ENCODE measurements around the gene SORCS2. TPM values are rescaled to one million over a fixed set of nuclear protein-coding genes. Genes with fewer than 3 reads are reported as not detected.

The SORCS2 gene
- total RNA-seq, 1 donor from 2014 or later: 3.0 TPM

DNA sequence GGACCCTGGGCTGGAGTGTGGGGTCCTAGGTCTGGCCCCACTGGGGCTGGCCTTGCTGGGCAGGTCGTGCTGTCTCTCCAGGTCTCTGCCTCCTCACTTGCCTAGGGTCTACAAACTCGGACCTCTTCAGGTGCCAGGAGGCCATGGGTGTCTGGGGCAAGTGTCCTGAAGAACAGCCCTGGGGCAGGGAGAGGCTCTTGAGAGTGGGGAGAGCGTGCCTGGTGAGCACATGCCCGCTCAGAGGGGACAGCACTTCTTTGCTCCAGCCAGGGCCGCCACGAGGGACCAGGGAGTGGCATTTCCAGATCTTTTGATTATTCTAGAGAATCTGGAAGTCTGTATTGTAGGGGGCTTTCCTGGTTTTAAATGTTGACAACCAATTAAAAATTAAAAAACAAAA lies 63.7 kb downstream of the SORCS2 start:
- Mint-ChIP-seq H3K4me3 (ENCODE audit: unreplicated experiment) (no peak overlapping the region), H3K36me3 (ENCODE audit: unreplicated experiment) (no peaks in the 10 kb centered on the region), H3K27me3 (ENCODE audit: unreplicated experiment) (peaks cover 38% of the 10 kb centered on the region), H3K27ac (ENCODE audit: unreplicated experiment) (no peak overlapping the region), H3K9me3 (ENCODE audit: unreplicated experiment) (no peaks in the 10 kb centered on the region), H3K4me1 (ENCODE audit: unreplicated experiment) (peaks cover 3% of the 10 kb centered on the region)
- DNase-seq (ENCODE audit: extremely low spot score, unreplicated experiment): no peak
- TF ChIP-seq, protein P1, sequence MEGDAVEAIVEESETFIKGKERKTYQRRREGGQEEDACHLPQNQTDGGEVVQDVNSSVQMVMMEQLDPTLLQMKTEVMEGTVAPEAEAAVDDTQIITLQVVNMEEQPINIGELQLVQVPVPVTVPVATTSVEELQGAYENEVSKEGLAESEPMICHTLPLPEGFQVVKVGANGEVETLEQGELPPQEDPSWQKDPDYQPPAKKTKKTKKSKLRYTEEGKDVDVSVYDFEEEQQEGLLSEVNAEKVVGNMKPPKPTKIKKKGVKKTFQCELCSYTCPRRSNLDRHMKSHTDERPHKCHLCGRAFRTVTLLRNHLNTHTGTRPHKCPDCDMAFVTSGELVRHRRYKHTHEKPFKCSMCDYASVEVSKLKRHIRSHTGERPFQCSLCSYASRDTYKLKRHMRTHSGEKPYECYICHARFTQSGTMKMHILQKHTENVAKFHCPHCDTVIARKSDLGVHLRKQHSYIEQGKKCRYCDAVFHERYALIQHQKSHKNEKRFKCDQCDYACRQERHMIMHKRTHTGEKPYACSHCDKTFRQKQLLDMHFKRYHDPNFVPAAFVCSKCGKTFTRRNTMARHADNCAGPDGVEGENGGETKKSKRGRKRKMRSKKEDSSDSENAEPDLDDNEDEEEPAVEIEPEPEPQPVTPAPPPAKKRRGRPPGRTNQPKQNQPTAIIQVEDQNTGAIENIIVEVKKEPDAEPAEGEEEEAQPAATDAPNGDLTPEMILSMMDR (IDR thresholded peaks at IDR 0.05): no peak

DNA sequence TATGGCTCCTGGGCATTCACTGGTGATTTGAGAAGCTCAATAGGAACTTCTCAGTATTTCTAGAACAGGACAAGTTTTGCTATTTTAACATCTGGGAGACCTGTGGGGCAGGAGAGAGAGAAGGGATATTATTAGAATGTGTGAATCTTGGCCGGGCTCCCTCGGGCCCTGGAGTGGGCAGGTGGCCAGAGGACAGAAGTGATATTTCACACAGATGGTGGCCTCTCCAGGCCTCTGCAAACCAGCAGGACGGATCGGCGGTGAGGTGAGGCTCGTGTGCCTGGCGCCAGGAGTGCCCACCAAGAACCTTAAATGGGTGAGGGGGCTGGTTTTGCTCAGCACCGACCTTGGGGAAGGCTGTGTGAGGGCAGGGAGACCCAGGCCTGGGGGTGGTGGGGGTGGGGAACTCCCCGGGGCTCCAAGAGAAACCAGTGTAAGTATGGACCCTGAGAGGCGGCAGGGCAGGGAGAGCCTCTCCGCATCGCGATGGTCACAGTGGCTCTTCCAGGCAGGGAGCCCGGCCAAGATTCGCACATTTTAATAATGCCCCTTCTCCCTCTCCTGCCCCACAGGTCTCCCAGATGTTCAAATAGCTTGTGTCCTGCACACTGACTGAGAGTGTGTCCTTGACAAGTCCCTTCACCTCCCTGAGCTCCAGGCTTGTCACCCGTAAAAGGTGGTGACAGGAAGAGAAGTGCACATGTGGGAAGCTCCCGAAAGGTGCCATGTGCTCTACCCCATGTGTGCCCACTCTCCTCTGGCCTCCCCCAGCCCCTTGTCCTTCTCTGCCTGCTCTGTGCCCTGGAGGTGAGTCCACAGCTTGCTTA lies 64.9 kb downstream of the SORCS2 start:
- Mint-ChIP-seq H3K4me1 (ENCODE audit: unreplicated experiment) (peaks cover 3% of the 10 kb centered on the region), H3K9me3 (ENCODE audit: unreplicated experiment) (no peaks in the 10 kb centered on the region), H3K27me3 (ENCODE audit: unreplicated experiment) (peaks cover 34% of the 10 kb centered on the region), H3K36me3 (ENCODE audit: unreplicated experiment) (no peaks in the 10 kb centered on the region), H3K27ac (ENCODE audit: unreplicated experiment) (no peak overlapping the region), H3K4me3 (ENCODE audit: unreplicated experiment) (no peak overlapping the region)
- no peak for DNase-seq (ENCODE audit: extremely low spot score, unreplicated experiment)
- TF ChIP-seq, protein P1 (IDR thresholded peaks at IDR 0.05): no peak

DNA sequence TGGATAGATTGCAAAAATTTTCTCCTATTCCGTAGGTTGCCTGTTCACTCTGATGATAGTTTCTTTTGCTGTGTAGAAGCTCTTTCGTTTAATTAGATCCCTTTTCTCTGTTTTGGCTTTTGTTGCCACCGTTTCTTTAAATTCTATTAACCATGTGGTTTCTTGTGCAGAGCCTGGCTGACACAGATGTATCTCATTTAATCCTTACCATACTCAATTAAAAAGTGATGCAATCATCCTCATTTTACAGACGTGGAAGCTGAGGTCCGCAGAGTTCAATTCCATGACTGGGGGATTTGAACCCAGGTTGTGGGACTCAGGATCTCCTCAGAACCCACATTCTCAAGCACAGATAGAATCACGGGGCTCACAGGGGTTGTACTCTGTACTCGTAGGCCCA lies 66.7 kb downstream of the SORCS2 start:
- H3K27ac Mint-ChIP-seq (ENCODE audit: unreplicated experiment): no peak overlapping the region
- peaks cover 34% of the 10 kb centered on the region for H3K27me3 Mint-ChIP-seq (ENCODE audit: unreplicated experiment)
- no peaks in the 10 kb centered on the region for H3K9me3 Mint-ChIP-seq (ENCODE audit: unreplicated experiment)
- peaks cover 3% of the 10 kb centered on the region for H3K4me1 Mint-ChIP-seq (ENCODE audit: unreplicated experiment)
- DNase-seq (ENCODE audit: extremely low spot score, unreplicated experiment): no peak
- H3K4me3 Mint-ChIP-seq (ENCODE audit: unreplicated experiment): no peak overlapping the region
- no peaks in the 10 kb centered on the region for H3K36me3 Mint-ChIP-seq (ENCODE audit: unreplicated experiment)
- TF ChIP-seq, protein P1 (IDR thresholded peaks at IDR 0.05): no peak

DNA sequence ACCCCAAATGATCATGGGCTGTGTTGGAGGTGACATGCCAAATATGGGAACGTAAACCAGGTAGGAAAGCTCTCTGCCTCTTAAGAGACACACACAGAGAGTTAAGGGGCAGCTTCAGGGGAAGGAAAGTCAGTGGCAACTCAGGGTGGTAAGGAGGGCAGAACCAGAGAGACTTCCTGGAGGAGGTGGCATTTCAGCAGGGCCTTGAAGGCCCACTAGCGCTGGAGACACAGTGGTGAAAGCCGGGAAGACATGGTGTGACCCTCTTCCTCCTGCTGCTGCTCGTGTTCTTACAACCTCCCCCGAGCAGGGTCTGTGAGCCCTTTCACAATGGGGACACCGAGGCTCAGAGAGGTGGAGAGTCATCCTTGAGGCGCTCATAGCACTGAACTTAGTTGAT lies 68.2 kb downstream of the SORCS2 start:
- TF ChIP-seq, protein P1 (IDR thresholded peaks at IDR 0.05): no peak
- Mint-ChIP-seq H3K9me3 (ENCODE audit: unreplicated experiment) (no peaks in the 10 kb centered on the region), H3K36me3 (ENCODE audit: unreplicated experiment) (no peaks in the 10 kb centered on the region), H3K4me3 (ENCODE audit: unreplicated experiment) (no peak overlapping the region), H3K4me1 (ENCODE audit: unreplicated experiment) (peaks cover 3% of the 10 kb centered on the region), H3K27me3 (ENCODE audit: unreplicated experiment) (peaks cover 30% of the 10 kb centered on the region), H3K27ac (ENCODE audit: unreplicated experiment) (no peak overlapping the region)
- no peak for DNase-seq (ENCODE audit: extremely low spot score, unreplicated experiment)

DNA sequence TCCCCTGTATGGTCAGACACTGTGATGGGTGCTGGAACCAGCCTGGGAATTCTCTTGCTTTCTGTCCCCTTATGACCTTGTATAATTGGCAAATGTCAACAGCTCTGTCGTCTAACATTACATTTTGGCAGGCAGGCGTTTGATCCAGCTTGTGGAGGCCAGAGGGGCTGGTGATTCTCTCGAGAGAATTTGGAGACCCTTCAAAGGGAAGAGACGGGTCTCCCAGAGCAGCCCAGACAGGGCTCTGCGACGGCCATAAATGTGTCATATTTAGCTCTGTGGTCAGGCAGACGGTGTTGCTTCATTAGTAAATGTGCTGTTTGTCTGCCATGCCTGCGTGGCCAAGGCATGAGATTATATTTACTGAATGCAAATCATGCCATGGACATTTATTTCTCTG lies 68.7 kb downstream of the SORCS2 start:
- Mint-ChIP-seq H3K36me3 (ENCODE audit: unreplicated experiment) (no peaks in the 10 kb centered on the region), H3K27me3 (ENCODE audit: unreplicated experiment) (peaks cover 30% of the 10 kb centered on the region), H3K9me3 (ENCODE audit: unreplicated experiment) (no peaks in the 10 kb centered on the region), H3K27ac (ENCODE audit: unreplicated experiment) (no peak overlapping the region), H3K4me3 (ENCODE audit: unreplicated experiment) (no peak overlapping the region), H3K4me1 (ENCODE audit: unreplicated experiment) (peaks cover 3% of the 10 kb centered on the region)
- TF ChIP-seq, protein P1 (IDR thresholded peaks at IDR 0.05): no peak
- no peak for DNase-seq (ENCODE audit: extremely low spot score, unreplicated experiment)
